B cell (primary cell): ENCODE measurements around the gene PALM2AKAP2. TPM values are rescaled to one million over a fixed set of nuclear protein-coding genes. Genes with fewer than 3 reads are reported as not detected.

Source experiments
- ATAC-seq: fragments of 200-7000 bp; cut with Tn5 transposase; one replicate; pipeline ENCODE4 v1.10.0; 2021; ENCODE audit warnings: low read depth, mild to moderate bottlenecking, moderate number of reproducible peaks, moderate library complexity
- CTCF ChIA-PET: fragments of 350-600 bp; sonication (Branson Sonifier 250); formaldehyde crosslinking; loops from one replicate; lab custom pipeline; 2021; ENCODE audit warnings: antibody characterized with exemption, inconsistent platforms; lab: Charles Lee
- POLR2A ChIA-PET: fragments of 350-600 bp; sonication (Branson Sonifier 250); formaldehyde crosslinking; loops from one replicate; lab custom pipeline; 2021; ENCODE audit warnings: antibody characterized with exemption; lab: Charles Lee
- DNase-seq: peaks from one replicate; pipeline ENCODE4 v3.0.0; 2013
- H2AFZ ChIP-seq: 2 replicates; pipeline ENCODE4 v1.6.1; 2012; ENCODE audit warnings: mild to moderate bottlenecking, low read depth, low read length; ENCODE audit not compliant: insufficient read depth, poor library complexity, severe bottlenecking
- H3K27ac ChIP-seq, 2 donors: 1 replicate in 1 of 2; 2 replicates in 1 of 2; pipeline ENCODE4 v1.5.1; 2012 to 2013; ENCODE audit warnings: low read length in 2 of 2, mild to moderate bottlenecking in 2 of 2, moderate library complexity in 1 of 2
- H3K27me3 ChIP-seq, 4 experiments: fragments of 200-600 bp in 1 of 4; sonication (generic) in 1 of 4; replicated peaks in 1 of 4; 1 replicate in 2 of 4; 2 replicates in 2 of 4; pipeline versions ENCODE4 v1.6.1 to v1.7.0; 2013 to 2016; ENCODE audit warnings: low read length in 3 of 4, mild to moderate bottlenecking in 2 of 4, mixed read lengths in 1 of 4, moderate library complexity in 1 of 4; ENCODE audit not compliant: insufficient read depth in 4 of 4, control insufficient read depth in 3 of 4; ENCODE audit errors: control extremely low read depth in 1 of 4
- H3K36me3 ChIP-seq, 2 experiments: replicated peaks in 1 of 2; 1 replicate in 1 of 2; 2 replicates in 1 of 2; pipeline versions ENCODE4 v1.6.1 to v1.7.1; 2013; ENCODE audit warnings: low read length in 1 of 2; ENCODE audit not compliant: insufficient read depth in 2 of 2, control insufficient read depth in 1 of 2; ENCODE audit errors: control extremely low read depth in 1 of 2, extremely low read depth in 1 of 2
- H3K4me1 ChIP-seq, 2 donors: fragments of 200-600 bp in 1 of 2; sonication (generic) in 1 of 2; 1 replicate in 1 of 2; 2 replicates in 1 of 2; pipeline versions ENCODE4 v1.5.1 to v1.6.1; 2013 to 2017; ENCODE audit warnings: low read length in 2 of 2; ENCODE audit not compliant: control insufficient read depth in 2 of 2, insufficient read depth in 2 of 2
- H3K4me2 ChIP-seq: replicated peaks from 2 replicates; pipeline ENCODE3; 2012; ENCODE audit warnings: mild to moderate bottlenecking, low read depth, low read length; ENCODE audit not compliant: poor library complexity, severe bottlenecking
- H3K4me3 ChIP-seq, 5 experiments: fragments of 200-600 bp in 1 of 5; sonication (generic) in 1 of 5; 1 replicate in 3 of 5; 2 replicates in 2 of 5; pipeline versions ENCODE4 v1.5.1 to v1.7.0; 2011 to 2016; ENCODE audit warnings: low read length in 4 of 5, mild to moderate bottlenecking in 4 of 5, low read depth in 2 of 5, control low read depth in 1 of 5, moderate library complexity in 1 of 5; ENCODE audit not compliant: insufficient read depth in 1 of 5; ENCODE audit errors: control extremely low read depth in 1 of 5, extremely low read depth in 1 of 5
- H3K79me2 ChIP-seq: fragments of 200-600 bp; sonication (generic); one replicate; pipeline ENCODE4 v1.6.0; 2016; ENCODE audit warnings: low read length; ENCODE audit not compliant: control insufficient read depth, insufficient read depth
- H3K9ac ChIP-seq: fragments of 200-600 bp; sonication (generic); 2 replicates; pipeline ENCODE4 v1.6.1; 2017; ENCODE audit warnings: mild to moderate bottlenecking, low read length, moderate library complexity
- H3K9me3 ChIP-seq, 3 donors: one replicate each; pipeline versions ENCODE4 v1.6.1 to v1.7.1; 2013; ENCODE audit warnings: low read length in 2 of 3; ENCODE audit not compliant: control insufficient read depth in 2 of 3, insufficient read depth in 1 of 3; ENCODE audit errors: control extremely low read depth in 1 of 3
- H4K20me1 ChIP-seq: 2 replicates; pipeline ENCODE4 v1.6.0; 2012; ENCODE audit warnings: mild to moderate bottlenecking, low read length; ENCODE audit not compliant: insufficient read depth, control insufficient read depth, poor library complexity, severe bottlenecking
- H3K27ac Mint-ChIP-seq: one replicate; pipeline ENCODE4 v1.8.0; 2021; ENCODE audit warnings: mixed read lengths
- H3K27me3 Mint-ChIP-seq: one replicate; pipeline ENCODE4 v1.8.0; 2021; ENCODE audit warnings: mixed read lengths
- H3K4me1 Mint-ChIP-seq: one replicate; pipeline ENCODE4 v1.8.0; 2021; ENCODE audit warnings: mixed read lengths
- H3K4me3 Mint-ChIP-seq: one replicate; pipeline ENCODE4 v1.8.0; 2021; ENCODE audit warnings: mixed read lengths
- H3K9me3 Mint-ChIP-seq: one replicate; pipeline ENCODE4 v1.8.0; 2022; ENCODE audit warnings: mixed read lengths; ENCODE audit not compliant: insufficient read depth
- EZH2 ChIP-seq: IDR thresholded peaks from 2 replicates; pipeline ENCODE4 v1.6.1; 2012; ENCODE audit warnings: borderline replicate concordance, low read depth, mild to moderate bottlenecking, moderate library complexity, low read length; ENCODE audit not compliant: insufficient read depth, poor library complexity, severe bottlenecking
- WGBS: methylation state at CpG from one replicate; pipeline ENCODE4 v1.1.5; 2013; ENCODE audit warnings: missing lambda C conversion rate; ENCODE audit not compliant: insufficient coverage; 5-methylcytosine and 5-hydroxymethylcytosine counted together
- intact Hi-C: fragments of 100-400 bp; cut with micrococcal nuclease; formaldehyde crosslinking; loops from one replicate; pipeline ENCODE4 v1.10.0; 2022
- polyA plus RNA-seq: library from polyadenylated mRNA; depleted of rRNA; stranded (reverse); fragments of >200 nt; gene quantifications from 2 replicates; pipeline ENCODE4 v1.2.3, GENCODE V29; 2012
- total RNA-seq, 2 donors: library from RNA; stranded (reverse); fragments of 120-200 nt in 1 of 2; gene quantifications; 1 replicate in 1 of 2; 2 replicates in 1 of 2; pipeline versions ENCODE4 v1.2.3 to v1.2.4, GENCODE V29; 2013 to 2022
- TF ChIP-seq, protein P1 (sequence below): fragments of 200-600 bp; IDR thresholded peaks from one replicate; pipeline ENCODE4 v1.8.0; 2022; ENCODE audit warnings: antibody characterized with exemption, mild to moderate bottlenecking

Gene PALM2AKAP2
- total and polyA plus RNA-seq, 2 donors (not counting 1 experiment from before 2014, with no cell fraction given), result not detected

DNA sequence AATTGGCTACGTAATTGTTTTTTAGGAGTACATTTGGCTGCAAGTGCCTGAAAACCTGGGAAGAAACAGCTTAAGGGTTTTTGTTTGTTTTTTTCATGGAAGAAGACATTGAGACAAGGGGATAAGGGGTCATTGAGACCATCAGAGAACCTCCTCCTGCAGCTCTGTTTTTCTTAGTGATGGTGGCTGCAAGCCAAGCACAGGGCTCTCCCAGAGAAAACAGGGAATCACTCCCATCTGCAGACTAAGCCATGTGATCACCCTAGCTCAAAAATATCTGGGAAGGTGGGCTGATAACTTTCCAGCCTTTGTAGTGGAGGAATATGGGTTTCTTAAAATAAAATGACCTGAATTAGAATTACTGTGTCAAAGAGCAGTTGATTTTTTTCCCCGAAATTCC lies 25.1 kb downstream of the PALM2AKAP2 start:
- no peaks in the 10 kb centered on the region for H4K20me1 ChIP-seq
- intact Hi-C loops, result no loop called here
- no peak for ATAC-seq
- peaks cover 0 to 14% (median 3%) of the 10 kb centered on the region in 4 experiments for H3K27me3 ChIP-seq
- no peak overlapping the region for H3K9ac ChIP-seq
- Mint-ChIP-seq H3K4me1 (no peaks in the 10 kb centered on the region), H3K27me3 (peaks cover 24% of the 10 kb centered on the region), H3K27ac (no peak overlapping the region), H3K4me3 (no peak overlapping the region), H3K9me3 (peaks cover 7% of the 10 kb centered on the region)
- no CpG with 5 or more reads among the region's 2 CpGs for WGBS
- H3K36me3 ChIP-seq, result no peaks in the 10 kb centered on the region
- no peak for DNase-seq
- POLR2A ChIA-PET, result no interaction called here
- H3K27ac ChIP-seq, result no peak overlapping the region
- no peak overlapping the region for H2AFZ ChIP-seq
- no peak overlapping the region for H3K4me3 ChIP-seq
- H3K9me3 ChIP-seq, result peaks cover 0 to 9% (median 0%) of the 10 kb centered on the region in 3 donors
- CTCF ChIA-PET, result interaction anchor here (0.9 kb wide), 1 partner anchor 11 kb away, joined by 3 read pairs; no protein-coding TSS in a partner anchor
- TF ChIP-seq, protein P1, sequence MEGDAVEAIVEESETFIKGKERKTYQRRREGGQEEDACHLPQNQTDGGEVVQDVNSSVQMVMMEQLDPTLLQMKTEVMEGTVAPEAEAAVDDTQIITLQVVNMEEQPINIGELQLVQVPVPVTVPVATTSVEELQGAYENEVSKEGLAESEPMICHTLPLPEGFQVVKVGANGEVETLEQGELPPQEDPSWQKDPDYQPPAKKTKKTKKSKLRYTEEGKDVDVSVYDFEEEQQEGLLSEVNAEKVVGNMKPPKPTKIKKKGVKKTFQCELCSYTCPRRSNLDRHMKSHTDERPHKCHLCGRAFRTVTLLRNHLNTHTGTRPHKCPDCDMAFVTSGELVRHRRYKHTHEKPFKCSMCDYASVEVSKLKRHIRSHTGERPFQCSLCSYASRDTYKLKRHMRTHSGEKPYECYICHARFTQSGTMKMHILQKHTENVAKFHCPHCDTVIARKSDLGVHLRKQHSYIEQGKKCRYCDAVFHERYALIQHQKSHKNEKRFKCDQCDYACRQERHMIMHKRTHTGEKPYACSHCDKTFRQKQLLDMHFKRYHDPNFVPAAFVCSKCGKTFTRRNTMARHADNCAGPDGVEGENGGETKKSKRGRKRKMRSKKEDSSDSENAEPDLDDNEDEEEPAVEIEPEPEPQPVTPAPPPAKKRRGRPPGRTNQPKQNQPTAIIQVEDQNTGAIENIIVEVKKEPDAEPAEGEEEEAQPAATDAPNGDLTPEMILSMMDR, result no peak
- no peak for TF ChIP-seq EZH2
- no peaks in the 10 kb centered on the region for H3K4me1 ChIP-seq
- no peaks in the 10 kb centered on the region for H3K79me2 ChIP-seq
- H3K4me2 ChIP-seq, result no peak overlapping the region

DNA sequence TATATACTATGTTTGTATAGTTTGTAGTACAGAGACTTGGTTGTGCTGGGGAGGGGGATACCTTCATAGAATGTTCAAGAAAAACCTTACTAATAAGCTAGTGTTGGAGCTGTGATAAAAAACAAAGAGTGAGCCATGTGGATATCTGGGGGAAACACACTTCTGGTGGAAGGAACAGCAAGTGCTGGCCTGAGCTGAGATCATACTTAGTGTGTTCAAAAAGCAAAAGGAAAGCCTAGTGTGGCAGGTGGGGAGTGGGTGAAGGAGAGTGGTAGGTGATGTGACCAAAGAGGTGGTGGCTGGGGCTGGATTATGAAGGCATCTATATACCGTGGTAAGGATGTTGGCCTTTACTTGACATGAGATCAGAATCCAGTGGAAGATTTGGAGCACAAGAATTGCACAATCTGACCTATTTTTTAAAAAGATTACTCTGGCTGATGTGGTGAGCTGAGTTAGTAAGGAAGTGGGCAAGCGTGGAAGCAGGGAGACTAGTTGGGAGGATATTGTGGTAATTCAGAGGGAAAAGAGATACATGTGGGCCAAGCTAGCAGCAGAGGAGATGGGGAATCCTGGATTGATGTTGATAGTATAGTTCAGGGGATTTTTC lies 26.6 kb downstream of the PALM2AKAP2 start:
- Histone ChIP-seq H3K9me3 (peaks cover 0 to 9% (median 0%) of the 10 kb centered on the region in 3 donors), H2AFZ (no peak overlapping the region), H3K4me2 (no peak overlapping the region), H3K27ac (no peak overlapping the region), H3K4me3 (no peak overlapping the region), H3K9ac (no peak overlapping the region), H4K20me1 (no peaks in the 10 kb centered on the region), H3K27me3 (peaks cover 0 to 10% (median 3%) of the 10 kb centered on the region in 4 experiments), H3K79me2 (no peaks in the 10 kb centered on the region), H3K36me3 (no peaks in the 10 kb centered on the region), H3K4me1 (no peaks in the 10 kb centered on the region)
- H3K27ac Mint-ChIP-seq, result no peak overlapping the region
- H3K4me3 Mint-ChIP-seq, result no peak overlapping the region
- ATAC-seq (no peak), DNase-seq (no peak)
- peaks cover 27% of the 10 kb centered on the region for H3K27me3 Mint-ChIP-seq
- peaks cover 7% of the 10 kb centered on the region for H3K9me3 Mint-ChIP-seq
- TF ChIP-seq EZH2, result no peak
- TF ChIP-seq, protein P1, result no peak
- ChIA-PET CTCF (interaction anchor here (1.5 kb wide), 1 partner anchor 12 kb away, joined by 5 read pairs; no protein-coding TSS in a partner anchor), POLR2A (no interaction called here)
- H3K4me1 Mint-ChIP-seq, result no peaks in the 10 kb centered on the region
- intact Hi-C loops, result no loop called here
- 61% methylated on average over 2 of the region's 2 CpGs for WGBS
